NCI-H345 (cell line): Measurements from ENCODE around the gene SPRR1A.

Experiments
- DNase-seq: peaks from one replicate; lab custom pipeline; 2025; lab: John Stamatoyannopoulos, UW

Gene SPRR1A

DNA sequence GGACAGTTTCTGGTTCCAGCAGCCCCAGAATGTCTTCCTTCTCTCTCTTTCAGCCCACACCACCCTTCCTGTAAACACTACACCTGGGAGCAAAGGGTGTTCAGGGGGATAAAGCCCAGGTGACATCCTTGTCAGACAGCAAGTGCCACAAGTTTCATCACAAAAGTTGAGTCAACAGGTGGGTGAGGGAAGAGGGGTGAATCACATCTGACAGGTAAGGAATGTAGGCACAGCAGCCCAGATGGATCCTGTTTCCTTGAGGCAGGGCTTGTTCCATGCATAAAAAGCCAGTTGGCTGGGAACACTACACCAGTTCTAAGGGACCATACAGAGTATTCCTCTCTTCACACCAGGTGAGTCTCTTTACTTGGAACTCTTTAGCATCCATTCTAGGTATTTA is 47.0 kb downstream of the SPRR1A start, which contains the start of gene SPRR1B:
TSS of gene SPRR1B (plus strand) at position 309 of the 400 bp plus-strand sequence. CDS start 1,143 bp downstream, outside the sequence.
- no peak for DNase-seq

- DNase-seq, result no peak
These were observed 48.2 kb downstream of the SPRR1A start for GRCh38 chr1:153032073-153032472.

GRCh38 chr1:153032677-153033308 is 48.9 kb downstream of the SPRR1A start:
- peak; percentile 34 for DNase-seq

DNA sequence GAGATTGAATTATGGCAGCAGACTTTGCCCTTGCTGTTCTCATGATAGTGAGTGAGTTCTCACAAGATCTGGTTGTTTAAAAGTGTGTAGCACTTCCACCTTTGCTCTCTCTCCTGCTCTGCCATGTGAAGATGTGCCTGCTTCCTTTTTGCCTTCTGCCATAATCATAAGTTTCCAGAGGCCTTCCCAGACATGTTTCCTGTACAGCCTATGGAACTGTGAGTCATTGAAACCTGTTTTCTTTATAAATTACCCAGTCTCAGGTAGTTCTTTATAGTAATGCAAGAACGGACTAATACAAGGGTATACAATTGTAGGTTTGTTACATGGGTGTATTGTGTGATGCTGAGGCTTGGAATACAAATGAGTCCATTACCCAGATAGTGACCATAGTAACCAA is 51.3 kb downstream of the SPRR1A start:
- DNase-seq, result no peak
